CD4-positive, alpha-beta T cell (primary cell): ENCODE data around the gene WNK1. TPM values are rescaled to one million over a fixed set of nuclear protein-coding genes. Genes with fewer than 3 reads are reported as not detected.

ENCODE experiments used
- ATAC-seq: fragments of 200-7000 bp; cut with Tn5 transposase; one replicate; pipeline ENCODE4 v1.10.0; 2022; ENCODE audit warnings: mild to moderate bottlenecking; ENCODE audit not compliant: poor library complexity
- CTCF ChIA-PET: fragments of 350-600 bp; sonication (Branson Sonifier 250); formaldehyde crosslinking; loops from one replicate; lab custom pipeline; 2021; ENCODE audit warnings: antibody characterized with exemption, inconsistent platforms; lab: Charles Lee
- POLR2A ChIA-PET: fragments of 350-600 bp; sonication (Branson Sonifier 250); formaldehyde crosslinking; loops from one replicate; lab custom pipeline; 2021; ENCODE audit warnings: antibody characterized with exemption, inconsistent platforms; lab: Charles Lee
- DNase-seq, 14 experiments: peaks; one replicate each; pipeline ENCODE4 v3.0.0-alpha.2; 2013 to 2020; ENCODE audit warnings: mixed read lengths in 2 of 14
- H3K27ac ChIP-seq, 2 donors: one replicate each; pipeline versions ENCODE4 v1.5.1 to v1.7.0; 2013; ENCODE audit warnings: low read length in 2 of 2, low read depth in 1 of 2, mild to moderate bottlenecking in 1 of 2
- H3K27me3 ChIP-seq, 2 experiments: 1 replicate in 1 of 2; 2 replicates in 1 of 2; pipeline versions ENCODE4 v1.6.1 to v1.7.0; 2013; ENCODE audit warnings: low read length in 2 of 2, control low read depth in 1 of 2, mild to moderate bottlenecking in 1 of 2, moderate library complexity in 1 of 2; ENCODE audit not compliant: insufficient read depth in 2 of 2, control insufficient read depth in 1 of 2
- H3K36me3 ChIP-seq: one replicate; pipeline ENCODE4 v1.6.1; 2013; ENCODE audit warnings: low read length, control low read depth; ENCODE audit not compliant: insufficient read depth
- H3K4me1 ChIP-seq: one replicate; pipeline ENCODE4 v1.6.1; 2013; ENCODE audit warnings: low read length, control low read depth; ENCODE audit not compliant: insufficient read depth
- H3K4me3 ChIP-seq: one replicate; pipeline ENCODE4 v1.5.1; 2013; ENCODE audit warnings: mild to moderate bottlenecking, low read length, moderate library complexity
- H3K9me3 ChIP-seq, 2 experiments: 1 replicate in 1 of 2; 2 replicates in 1 of 2; pipeline versions ENCODE4 v1.6.1 to v1.7.0; 2013; ENCODE audit warnings: low read length in 2 of 2, mild to moderate bottlenecking in 2 of 2, control low read depth in 1 of 2, moderate library complexity in 1 of 2; ENCODE audit not compliant: control insufficient read depth in 1 of 2, insufficient read depth in 1 of 2
- H3K27ac Mint-ChIP-seq: one replicate; pipeline ENCODE4 v1.8.0; 2020; ENCODE audit warnings: mixed read lengths
- H3K27me3 Mint-ChIP-seq: one replicate; pipeline ENCODE4 v1.8.0; 2021; ENCODE audit warnings: mixed read lengths
- H3K36me3 Mint-ChIP-seq: one replicate; pipeline ENCODE4 v1.8.0; 2021; ENCODE audit warnings: low read depth, mixed read lengths
- H3K4me1 Mint-ChIP-seq: one replicate; pipeline ENCODE4 v1.8.0; 2021; ENCODE audit warnings: low read depth, mixed read lengths
- H3K4me3 Mint-ChIP-seq: one replicate; pipeline ENCODE4 v1.8.0; 2020; ENCODE audit warnings: mild to moderate bottlenecking, mixed read lengths
- H3K9me3 Mint-ChIP-seq: one replicate; pipeline ENCODE4 v1.8.0; 2020; ENCODE audit warnings: mixed read lengths
- CTCF ChIP-seq: fragments of 200-600 bp; IDR thresholded peaks from one replicate; pipeline ENCODE4 v1.8.0; 2022; ENCODE audit warnings: antibody characterized with exemption, mild to moderate bottlenecking
- intact Hi-C, 2 experiments: fragments of 100-400 bp; cut with DNase I in 1 of 2; cut with micrococcal nuclease in 1 of 2; formaldehyde crosslinking; loops; one replicate each; pipeline versions ENCODE4 v1.15.1 to v1.9.0; 2023 to 2025; cut with DNase I, micrococcal nuclease
- total RNA-seq, 174 experiments: library from RNA in 2 of 174; stranded (reverse) in 2 of 174; gene quantifications; one replicate each; pipeline ENCODE4 v1.2.3 and lab custom pipeline; 2021 to 2026

The WNK1 gene
- total RNA-seq, 2 experiments from 2014 or later = 193 to 198 TPM

- H3K27ac Mint-ChIP-seq = no peak overlapping the region
Observed at GRCh38 chr12:739349-739748, 13.0 kb upstream of the WNK1 start.

GRCh38 chr12:740921-741320 lies 11.5 kb upstream of the WNK1 start:
- intact Hi-C loops = no loop called here
- Histone ChIP-seq H3K27me3 (no peaks in the 10 kb centered on the region), H3K36me3 (no peaks in the 10 kb centered on the region), H3K27ac (no peak overlapping the region), H3K4me3 (no peak overlapping the region), H3K4me1 (no peaks in the 10 kb centered on the region), H3K9me3 (no peaks in the 10 kb centered on the region)
- no peak for TF ChIP-seq CTCF
- Mint-ChIP-seq H3K27ac (no peak overlapping the region), H3K4me1 (peaks cover 13% of the 10 kb centered on the region), H3K36me3 (no peaks in the 10 kb centered on the region), H3K27me3 (no peaks in the 10 kb centered on the region), H3K4me3 (no peak overlapping the region), H3K9me3 (no peaks in the 10 kb centered on the region)
- POLR2A ChIA-PET = interaction anchor here (2.1 kb wide), 1 partner anchor 10 kb away, joined by 9 read pairs; no protein-coding TSS in a partner anchor
- ATAC-seq (no peak), DNase-seq (no peak)
- CTCF ChIA-PET = interaction anchor here (0.9 to 1.1 kb wide), 3 partner anchors 10 to 73 kb away, joined by 3 to 4 read pairs (median 3); no protein-coding TSS in a partner anchor

More at GRCh38 chr12:739349-739748, 13.0 kb upstream of the WNK1 start:
- ATAC-seq (no peak), DNase-seq (no peak)
- Histone ChIP-seq H3K4me3 (no peak overlapping the region), H3K9me3 (no peaks in the 10 kb centered on the region), H3K36me3 (no peaks in the 10 kb centered on the region), H3K4me1 (no peaks in the 10 kb centered on the region), H3K27me3 (no peaks in the 10 kb centered on the region), H3K27ac (no peak overlapping the region)
- Mint-ChIP-seq H3K36me3 (no peaks in the 10 kb centered on the region), H3K4me1 (peaks cover 13% of the 10 kb centered on the region), H3K9me3 (no peaks in the 10 kb centered on the region), H3K27me3 (no peaks in the 10 kb centered on the region), H3K4me3 (no peak overlapping the region)
- ChIA-PET POLR2A (interaction anchor here (2.3 kb wide), 2 partner anchors 11 to 12 kb away, joined by 6 to 12 read pairs; no protein-coding TSS in a partner anchor), CTCF (no interaction called here)
- intact Hi-C loops = no loop called here
- no peak for TF ChIP-seq CTCF

GRCh38 chr12:749751-750270 lies 2.6 kb upstream of the WNK1 start:
- Histone ChIP-seq H3K27ac (peak overlapping the region; percentile 61 to 87), H3K4me1 (peaks cover 16% of the 10 kb centered on the region), H3K27me3 (no peaks in the 10 kb centered on the region), H3K4me3 (no peak overlapping the region), H3K36me3 (no peaks in the 10 kb centered on the region), H3K9me3 (no peaks in the 10 kb centered on the region)
- peak overlapping the region; percentile 81 for H3K4me3 Mint-ChIP-seq
- TF ChIP-seq CTCF = no peak
- H3K4me1 Mint-ChIP-seq = peaks cover 2% of the 10 kb centered on the region
- ChIA-PET POLR2A (interaction anchor here (0.8 to 6.3 kb wide), 16 partner anchors 9 to 173 kb away, joined by 3 to 166 read pairs (median 34); partner anchors contain the start of gene NINJ2), CTCF (interaction anchor here (0.6 to 3.3 kb wide), 18 partner anchors 18 to 179 kb away, joined by 3 to 35 read pairs (median 7); partner anchors contain the start of gene NINJ2)
- H3K9me3 Mint-ChIP-seq = no peaks in the 10 kb centered on the region
- no peaks in the 10 kb centered on the region for H3K27me3 Mint-ChIP-seq
- DNase-seq (no peak), ATAC-seq (no peak)
- intact Hi-C loops = loop anchor here (2.0 to 10.0 kb wide), 6 partner anchors 33 to 845 kb away; partner anchors contain the start of gene FBXL14 (in 1 of the 2)
- no peak overlapping the region for H3K27ac Mint-ChIP-seq
- H3K36me3 Mint-ChIP-seq = peaks cover 9% of the 10 kb centered on the region
